ENCODE data around the gene IL17C.

IL17C gene

GRCh38 chr16:88627531-88628411 is 10.6 kb upstream of the IL17C start:
- DNase-seq (ENCODE audit: low read depth in 2 of 2): no peak

- DNase-seq (ENCODE audit: low read depth in 2 of 2): no peak
These were observed 9.8 kb upstream of the IL17C start for GRCh38 chr16:88628512-88628974.

DNA sequence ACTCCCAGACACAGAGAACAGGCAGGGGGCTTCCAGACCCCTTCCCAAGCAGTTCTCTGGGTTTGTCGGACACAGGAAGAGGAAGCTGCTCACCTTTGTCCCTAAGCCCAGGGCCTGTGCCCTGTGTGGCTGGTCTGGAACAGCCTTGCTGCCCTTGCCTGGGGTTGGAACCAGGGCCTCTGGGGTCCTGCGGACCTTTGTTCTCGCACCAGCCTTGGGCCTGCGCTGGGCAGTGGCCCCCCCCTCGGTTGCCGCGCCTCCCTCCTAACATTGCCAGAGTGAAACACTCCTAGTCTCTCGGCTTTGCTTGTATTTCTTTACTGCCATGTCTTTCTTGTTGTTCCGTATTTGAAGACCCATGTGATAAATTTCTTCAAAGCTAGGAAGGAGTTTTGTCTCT is 8.5 kb upstream of the IL17C start:
- no peak for DNase-seq (ENCODE audit: low read depth in 2 of 2)

- DNase-seq (ENCODE audit: low read depth in 2 of 2): no peak
These were observed 7.9 kb upstream of the IL17C start for GRCh38 chr16:88630433-88630832.

DNA sequence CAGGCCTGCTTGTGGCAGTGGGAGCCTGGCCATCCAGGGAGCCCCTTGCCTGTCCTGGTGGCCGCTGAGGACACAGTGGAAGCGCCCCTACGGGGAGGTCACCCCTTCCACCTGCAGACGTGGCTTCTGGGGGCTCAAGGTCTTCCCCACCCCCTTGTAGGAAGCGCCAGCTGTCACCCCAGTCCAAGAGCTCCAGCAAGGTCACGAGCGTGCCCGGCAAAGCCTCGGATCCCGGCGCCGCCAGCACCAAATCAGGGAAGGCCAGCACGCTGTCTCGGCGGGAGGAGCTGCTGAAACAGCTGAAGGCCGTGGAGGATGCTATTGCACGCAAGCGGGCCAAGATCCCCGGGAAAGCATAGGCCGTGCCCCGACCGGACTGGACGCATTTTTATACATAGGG is 7.4 kb upstream of the IL17C start:
- no peak for DNase-seq (ENCODE audit: low read depth in 2 of 2)

DNA sequence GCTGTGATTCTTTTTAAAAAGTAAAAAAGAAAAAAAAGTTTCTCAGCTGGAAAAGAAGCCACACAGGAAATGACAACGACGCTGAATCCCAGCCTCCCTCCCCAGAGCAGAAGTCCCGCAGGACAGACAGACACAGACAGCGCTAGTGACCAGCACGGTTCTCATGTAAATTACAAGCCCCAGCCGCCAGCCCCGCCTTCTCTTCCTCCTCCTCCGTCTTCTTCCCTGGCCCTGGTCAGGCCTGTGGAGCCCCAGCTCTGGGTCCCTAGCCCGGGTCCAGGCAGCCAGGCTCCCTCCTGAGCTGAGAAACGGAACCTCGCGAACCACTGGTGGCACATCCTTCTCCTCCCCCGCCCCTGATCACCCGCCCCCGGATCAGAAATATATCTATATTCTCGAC is 7.0 kb upstream of the IL17C start:
- no peak for DNase-seq (ENCODE audit: low read depth in 2 of 2)

- DNase-seq (ENCODE audit: low read depth in 2 of 2): no peak
These were observed 6.3 kb upstream of the IL17C start for GRCh38 chr16:88631920-88632586.

DNA sequence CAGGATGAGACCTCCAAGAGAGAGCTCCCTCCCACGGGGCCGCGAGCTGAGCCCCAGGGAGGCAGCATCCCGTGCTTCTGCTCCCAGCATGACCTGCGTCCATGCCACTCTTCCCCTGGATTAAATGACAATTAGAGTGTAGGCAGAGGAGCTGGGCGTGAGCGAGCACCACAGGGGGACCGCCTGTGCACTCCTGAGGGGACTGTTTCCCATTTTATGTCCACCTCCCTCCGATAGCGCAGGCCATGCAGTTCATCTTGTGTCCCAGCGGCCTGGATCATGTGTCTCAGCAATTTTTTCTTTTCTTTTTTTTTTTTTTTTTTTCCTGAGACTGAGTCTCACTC is 5.8 kb upstream of the IL17C start:
- DNase-seq (ENCODE audit: low read depth in 2 of 2): no peak

- DNase-seq (ENCODE audit: low read depth in 2 of 2): peak; percentile 48 to 74
These were observed 4.7 kb upstream of the IL17C start for GRCh38 chr16:88633684-88634140.

GRCh38 chr16:88634141-88634993 is 4.0 kb upstream of the IL17C start:
- peak in 1 of 2 donors; percentile 66 for DNase-seq (ENCODE audit: low read depth in 2 of 2)

GRCh38 chr16:88634994-88635670 is 3.2 kb upstream of the IL17C start:
- DNase-seq (ENCODE audit: low read depth in 2 of 2): no peak

GRCh38 chr16:88635671-88636319 is 2.6 kb upstream of the IL17C start:
- no peak for DNase-seq (ENCODE audit: low read depth in 2 of 2)

GRCh38 chr16:88636488-88637265 is 1.7 kb upstream of the IL17C start:
- DNase-seq (ENCODE audit: low read depth in 2 of 2): no peak

GRCh38 chr16:88639231-88640038 is 1.1 kb downstream of the IL17C start:
- no peak for DNase-seq (ENCODE audit: low read depth in 2 of 2)

DNA sequence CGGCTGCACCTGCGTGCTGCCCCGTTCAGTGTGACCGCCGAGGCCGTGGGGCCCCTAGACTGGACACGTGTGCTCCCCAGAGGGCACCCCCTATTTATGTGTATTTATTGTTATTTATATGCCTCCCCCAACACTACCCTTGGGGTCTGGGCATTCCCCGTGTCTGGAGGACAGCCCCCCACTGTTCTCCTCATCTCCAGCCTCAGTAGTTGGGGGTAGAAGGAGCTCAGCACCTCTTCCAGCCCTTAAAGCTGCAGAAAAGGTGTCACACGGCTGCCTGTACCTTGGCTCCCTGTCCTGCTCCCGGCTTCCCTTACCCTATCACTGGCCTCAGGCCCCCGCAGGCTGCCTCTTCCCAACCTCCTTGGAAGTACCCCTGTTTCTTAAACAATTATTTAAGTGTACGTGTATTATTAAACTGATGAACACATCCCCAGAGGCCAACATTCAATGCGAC is 1.7 kb downstream of the IL17C start:
- DNase-seq (ENCODE audit: low read depth in 2 of 2): no peak

DNA sequence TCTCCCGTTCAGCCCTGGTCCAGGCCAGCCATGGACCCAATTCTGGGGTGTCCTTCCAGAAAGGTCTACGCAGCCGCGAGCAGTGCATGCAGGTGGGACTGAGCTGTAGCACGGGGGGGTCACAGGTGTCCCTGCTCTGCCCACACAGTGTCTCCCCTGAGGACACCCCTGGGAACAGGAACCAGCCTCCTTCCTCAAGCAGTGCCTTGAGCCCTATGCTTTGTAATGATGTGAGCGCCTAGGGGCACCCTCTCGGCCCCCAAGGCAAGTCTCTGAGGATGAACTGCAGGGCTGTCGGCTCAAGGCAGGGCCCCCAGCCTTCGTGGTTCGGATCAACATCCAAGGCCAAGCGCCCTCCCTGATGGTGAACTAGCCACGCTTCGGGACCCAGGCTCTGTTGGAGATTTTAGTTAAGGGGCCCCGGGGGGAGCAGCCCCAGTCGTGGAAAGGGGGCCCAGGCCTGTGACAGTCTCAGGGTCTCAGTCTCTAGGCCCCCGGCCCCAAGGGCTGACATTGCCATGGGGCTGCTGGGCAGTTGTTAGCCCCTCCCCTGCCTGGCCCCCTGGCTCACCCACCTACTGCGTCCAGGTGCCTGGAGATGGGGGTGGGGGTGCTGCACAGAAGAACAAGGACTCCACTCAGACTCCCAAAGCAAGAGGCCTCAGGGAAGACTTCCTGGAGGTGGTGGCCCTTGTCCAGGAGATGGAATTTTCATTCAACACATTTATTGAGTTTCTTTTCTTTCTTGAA is 2.3 kb downstream of the IL17C start:
- DNase-seq (ENCODE audit: low read depth in 2 of 2): no peak

DNA sequence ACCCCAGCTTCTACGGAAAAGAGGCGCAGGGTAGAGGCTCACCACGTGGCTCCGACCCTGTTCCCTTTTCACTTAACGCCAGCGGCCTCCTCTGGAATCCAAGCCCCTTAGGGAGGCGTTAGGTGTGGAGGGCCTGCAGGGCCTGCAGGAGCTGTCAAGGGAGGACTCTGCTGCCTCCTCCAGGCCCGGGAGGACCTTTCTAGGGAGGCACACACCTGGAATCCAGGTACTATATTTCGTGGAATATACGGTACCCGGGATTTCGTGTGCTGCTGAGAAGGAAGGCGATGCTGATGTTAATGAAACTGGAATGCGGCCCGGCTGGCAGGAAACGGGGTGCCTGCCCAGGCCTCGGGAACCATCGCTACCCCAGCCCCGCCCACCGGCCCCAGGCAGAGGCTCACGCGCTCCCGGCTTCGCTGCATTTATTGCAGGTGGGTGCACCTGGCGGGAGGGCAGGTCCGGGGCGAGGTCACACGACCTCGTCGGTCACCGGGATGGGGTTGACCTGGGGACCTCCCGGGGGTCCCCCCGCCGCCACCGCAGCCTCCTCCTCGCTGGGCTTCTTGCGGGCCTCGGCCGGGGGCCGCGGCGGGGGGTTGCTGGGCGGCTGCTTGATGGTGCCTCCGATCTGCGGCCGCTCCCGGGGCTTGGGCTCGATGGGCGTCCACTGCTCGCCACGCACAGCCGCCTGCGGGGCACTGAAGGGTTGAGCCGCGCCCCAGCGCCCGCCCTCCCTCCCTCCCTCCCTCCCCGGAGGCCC is 4.7 kb downstream of the IL17C start:
- DNase-seq (ENCODE audit: low read depth in 2 of 2): no peak

DNA sequence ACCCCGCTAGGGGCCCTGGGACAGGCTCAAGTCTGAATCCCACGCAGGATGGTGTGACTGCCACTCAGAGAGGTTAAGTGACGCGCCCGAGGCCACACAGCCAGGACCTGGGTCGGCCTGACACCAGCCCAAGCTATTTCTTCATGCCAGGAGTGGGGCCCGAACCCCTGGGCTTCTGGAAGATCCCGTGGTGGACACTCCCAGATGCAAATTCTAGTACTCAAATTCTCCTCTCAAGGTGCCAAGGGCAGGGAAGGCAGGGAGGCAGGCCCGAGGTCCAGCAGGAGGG is 5.2 kb downstream of the IL17C start:
- no peak for DNase-seq (ENCODE audit: low read depth in 2 of 2)
